Smooth muscle cell (in vitro differentiated cells): ENCODE results near the gene DHH. TPM values are rescaled to one million over a fixed set of nuclear protein-coding genes. Genes with fewer than 3 reads are reported as not detected.

Experiments
- DNase-seq: peaks from one replicate; lab custom pipeline; 2025; ENCODE audit not compliant: unreplicated experiment; lab: John Stamatoyannopoulos, UW
- H2AFZ ChIP-seq: fragments of 200-600 bp; sonication (generic); 2 replicates; pipeline ENCODE4 v1.6.0; 2016; ENCODE audit warnings: antibody characterized with exemption, low read depth, mild to moderate bottlenecking
- H3F3A ChIP-seq: fragments of 200-600 bp; sonication (generic); 2 replicates; pipeline ENCODE4 v1.6.0; 2017; ENCODE audit warnings: antibody characterized with exemption, low read depth
- H3K27ac ChIP-seq: fragments of 200-600 bp; sonication (generic); 2 replicates; pipeline ENCODE4 v1.5.1; 2016; ENCODE audit warnings: low read depth, mild to moderate bottlenecking
- H3K27me3 ChIP-seq: fragments of 200-600 bp; sonication (generic); 2 replicates; pipeline ENCODE4 v1.6.1; 2016; ENCODE audit warnings: low read depth, mild to moderate bottlenecking
- H3K36me3 ChIP-seq: fragments of 200-600 bp; sonication (generic); 2 replicates; pipeline ENCODE4 v1.5.1; 2016; ENCODE audit warnings: low read depth
- H3K4me1 ChIP-seq: fragments of 200-600 bp; sonication (generic); 2 replicates; pipeline ENCODE4 v1.5.1; 2016; ENCODE audit warnings: low read depth
- H3K4me2 ChIP-seq: fragments of 200-600 bp; sonication (generic); 2 replicates; pipeline ENCODE4 v1.6.0; 2016; ENCODE audit warnings: mild to moderate bottlenecking
- H3K4me3 ChIP-seq: fragments of 200-600 bp; sonication (generic); 2 replicates; pipeline ENCODE4 v1.5.1; 2016; ENCODE audit warnings: mild to moderate bottlenecking
- H3K79me2 ChIP-seq: fragments of 200-600 bp; sonication (generic); 2 replicates; pipeline ENCODE4 v1.6.0; 2016; ENCODE audit warnings: low read depth, mild to moderate bottlenecking
- H3K9ac ChIP-seq: fragments of 200-600 bp; sonication (generic); 2 replicates; pipeline ENCODE4 v1.6.0; 2016; ENCODE audit warnings: low read depth
- H3K9me3 ChIP-seq: fragments of 200-600 bp; sonication (generic); replicated peaks from 2 replicates; pipeline ENCODE4 v1.5.1; 2016; ENCODE audit warnings: low read depth
- H4K20me1 ChIP-seq: fragments of 200-600 bp; sonication (generic); 2 replicates; pipeline ENCODE4 v1.6.0; 2016; ENCODE audit warnings: low read depth
- CTCF ChIP-seq: fragments of 200-600 bp; sonication (generic); IDR thresholded peaks from 2 replicates; pipeline ENCODE4 v1.5.1; 2017; ENCODE audit warnings: borderline replicate concordance, mild to moderate bottlenecking, antibody characterized with exemption; ENCODE audit not compliant: insufficient read depth, poor library complexity, severe bottlenecking
- WGBS: methylation state at CpG from one replicate; pipeline ENCODE4 v1.1.7; 2016; ENCODE audit warnings: low lambda C conversion rate; 5-methylcytosine and 5-hydroxymethylcytosine counted together
- polyA plus RNA-seq: library from polyadenylated mRNA; unstranded; fragments of >200 nt; fragmentation: Nextera tagmentation; extraction: Ambion mirVana; gene quantifications from 2 replicates; pipeline ENCODE4 v1.2.1, GENCODE V29; 2016
- total RNA-seq: library from RNA; depleted of rRNA; stranded (reverse); fragments of >200 nt; gene quantifications from 2 replicates; pipeline ENCODE4 v1.2.3, GENCODE V29; 2014

Gene DHH
- total and polyA plus RNA-seq, 2 experiments from 2014 or later: 0.04 TPM; not detected in 1

GRCh38 chr12:49041036-49041880 is 53.3 kb downstream of the DHH start:
- no peak overlapping the region for H3K9ac ChIP-seq
- H3K4me2 ChIP-seq: no peak overlapping the region
- no peak for TF ChIP-seq CTCF
- H3K9me3 ChIP-seq: no peaks in the 10 kb centered on the region
- DNase-seq: no peak
- no peaks in the 10 kb centered on the region for H3F3A ChIP-seq
- H3K27ac ChIP-seq: no peak overlapping the region
- no peaks in the 10 kb centered on the region for H3K4me1 ChIP-seq
- peaks cover 33% of the 10 kb centered on the region for H4K20me1 ChIP-seq
- no peak overlapping the region for H2AFZ ChIP-seq
- H3K79me2 ChIP-seq: peaks cover 6% of the 10 kb centered on the region
- H3K36me3 ChIP-seq: no peaks in the 10 kb centered on the region
- 98% methylated on average over 21 of the region's 31 CpGs for WGBS
- H3K4me3 ChIP-seq: no peak overlapping the region
- H3K27me3 ChIP-seq: no peaks in the 10 kb centered on the region

GRCh38 chr12:49040364-49040855 is 54.2 kb downstream of the DHH start:
- Histone ChIP-seq H3K4me2 (no peak overlapping the region), H3K4me1 (no peaks in the 10 kb centered on the region), H3K9ac (no peak overlapping the region), H3K9me3 (no peaks in the 10 kb centered on the region), H2AFZ (no peak overlapping the region), H3K36me3 (no peaks in the 10 kb centered on the region), H4K20me1 (peaks cover 37% of the 10 kb centered on the region), H3K79me2 (peaks cover 6% of the 10 kb centered on the region), H3F3A (no peaks in the 10 kb centered on the region), H3K4me3 (no peak overlapping the region), H3K27me3 (no peaks in the 10 kb centered on the region), H3K27ac (no peak overlapping the region)
- no peak for TF ChIP-seq CTCF
- WGBS: 98% methylated on average over 11 of the region's 14 CpGs
- DNase-seq: no peak

GRCh38 chr12:49039421-49040363 is 54.9 kb downstream of the DHH start:
- Histone ChIP-seq H3K79me2 (peaks cover 6% of the 10 kb centered on the region), H2AFZ (no peak overlapping the region), H3K36me3 (no peaks in the 10 kb centered on the region), H3K9ac (no peak overlapping the region), H3F3A (no peaks in the 10 kb centered on the region), H3K27me3 (no peaks in the 10 kb centered on the region), H3K4me2 (no peak overlapping the region), H4K20me1 (peaks cover 38% of the 10 kb centered on the region), H3K27ac (no peak overlapping the region), H3K4me1 (no peaks in the 10 kb centered on the region), H3K9me3 (no peaks in the 10 kb centered on the region), H3K4me3 (no peak overlapping the region)
- 98% methylated on average over 30 of the region's 30 CpGs for WGBS
- TF ChIP-seq CTCF: no peak
- no peak for DNase-seq
